Fibroblast of gingiva (primary cell): Measurements from ENCODE around the gene TMEM219.
"Not testable (repeated sequence)": the region's sequence is repeated elsewhere in the genome, so short reads cannot be mapped to it uniquely, and the experiment has no call there.

Experiments
- DNase-seq: peaks from one replicate; pipeline ENCODE4 v3.0.0-alpha.2; 2011; ENCODE audit warnings: low read depth

TMEM219 gene

GRCh38 chr16:29961479-29962343, at the start of gene TMEM219:
TSS of gene TMEM219 (plus strand) at chr16:29962079. CDS start at chr16:29963144, 1,065 bp downstream.
- peak; percentile 88 for DNase-seq

DNA sequence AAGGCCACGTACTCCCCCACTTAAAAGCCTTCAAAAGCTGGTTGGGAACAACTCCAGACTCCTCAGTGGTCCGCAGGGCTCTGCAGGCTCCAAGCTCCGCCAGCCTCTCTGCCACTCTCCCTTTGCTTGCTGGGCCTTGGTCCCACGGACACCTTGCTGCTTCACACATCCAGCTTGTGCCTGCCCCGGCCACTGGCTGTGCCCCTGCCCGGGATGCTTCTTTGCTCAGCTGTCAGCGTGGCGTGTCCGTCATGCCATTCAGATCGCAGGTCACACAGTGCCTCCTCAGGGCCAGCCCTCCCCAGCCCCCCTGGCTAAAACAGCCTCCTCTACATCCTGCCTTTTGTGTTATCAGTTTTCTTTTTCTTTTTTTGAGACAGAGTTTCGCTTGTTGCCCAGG, 49.8 kb upstream of the TMEM219 start:
- DNase-seq: no peak

GRCh38 chr16:29913514-29913913, 48.4 kb upstream of the TMEM219 start:
- no peak for DNase-seq

DNA sequence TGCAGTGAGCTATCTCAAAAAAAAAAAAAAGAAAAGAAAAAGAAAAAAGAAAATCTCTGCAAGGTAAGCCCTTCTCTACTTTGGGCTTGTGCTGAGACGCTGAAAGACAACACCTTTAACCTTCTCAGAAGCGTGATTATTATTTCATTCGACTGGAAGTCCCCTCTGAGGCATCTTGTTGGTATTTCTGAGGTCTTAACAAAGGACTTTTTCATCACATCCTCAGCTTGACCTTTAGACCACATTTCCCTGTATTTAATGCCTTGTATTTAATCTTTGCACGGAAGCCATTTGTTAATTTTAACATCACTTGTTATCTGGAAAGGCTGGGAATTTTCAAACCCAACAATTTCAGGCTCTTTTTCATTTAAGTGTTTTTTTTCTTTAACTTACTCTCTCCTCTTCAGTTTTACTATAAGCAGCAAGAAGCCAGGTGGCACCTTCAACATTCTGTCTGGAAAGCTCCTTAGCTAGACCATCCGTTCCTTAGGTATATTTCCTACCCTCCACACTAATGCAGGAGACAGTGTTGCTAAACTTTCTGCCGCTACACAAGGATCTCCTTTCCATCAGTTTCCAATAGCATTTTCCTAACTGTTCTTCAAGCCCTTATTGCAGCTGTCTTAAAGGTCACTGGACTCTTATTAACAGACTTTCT, 46.2 kb upstream of the TMEM219 start:
- DNase-seq: no peak

DNA sequence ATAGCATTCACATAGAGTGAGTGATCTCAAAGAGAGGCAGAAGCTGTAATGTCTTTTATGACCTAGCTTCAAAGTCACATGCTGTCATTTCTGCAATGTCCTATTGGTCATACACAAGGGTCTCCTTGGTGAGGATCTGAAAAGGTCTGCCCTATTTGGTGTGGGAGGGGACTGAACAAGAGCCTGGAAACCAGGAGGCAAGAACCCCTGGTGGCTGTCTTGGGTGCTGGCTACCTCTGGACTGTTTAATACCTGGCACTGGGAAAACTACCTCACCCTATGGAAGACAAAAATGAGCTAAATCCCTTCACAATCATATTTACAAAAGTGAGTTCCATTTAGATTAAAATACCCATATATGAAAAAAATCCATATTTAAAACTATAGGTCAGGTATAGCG, 44.9 kb upstream of the TMEM219 start:
- DNase-seq: no peak

GRCh38 chr16:29920288-29921033, 41.4 kb upstream of the TMEM219 start:
- no peak for DNase-seq

DNA sequence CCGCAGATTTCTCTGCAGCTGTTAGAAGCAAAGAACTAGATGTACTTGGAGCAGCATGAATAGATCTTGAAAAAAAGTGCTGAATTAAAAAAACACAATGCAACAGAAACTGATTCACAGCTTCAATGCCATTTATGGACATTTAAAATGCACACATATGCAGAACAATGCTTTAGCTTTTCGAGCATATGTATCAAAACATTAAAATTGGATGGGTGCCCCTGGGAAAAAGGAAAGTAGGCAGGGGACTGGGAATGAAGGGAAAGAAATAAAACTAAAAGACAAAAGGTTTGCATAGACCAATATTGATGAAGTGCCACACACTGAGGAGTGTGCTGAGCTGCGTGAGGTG, 40.9 kb upstream of the TMEM219 start:
- no peak for DNase-seq

DNA sequence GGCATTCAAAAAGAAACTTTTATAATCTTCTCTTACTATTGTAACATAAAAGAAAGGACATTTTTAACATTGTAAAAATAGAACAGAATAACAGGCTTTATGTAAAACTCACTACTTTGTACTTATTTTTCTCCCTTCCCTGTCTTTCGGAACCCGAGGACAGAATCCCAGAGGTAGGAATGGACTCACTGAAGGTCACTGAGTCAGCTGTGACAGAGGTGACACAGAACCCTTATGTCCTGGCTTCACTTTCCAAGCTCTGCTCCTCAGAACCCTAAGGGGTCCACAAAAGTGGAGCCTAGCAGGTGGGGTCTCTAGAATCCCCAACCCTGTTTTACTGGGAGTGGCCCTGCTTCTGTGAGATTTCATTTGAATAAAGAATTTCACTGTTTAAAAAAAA, 39.6 kb upstream of the TMEM219 start:
- DNase-seq: no peak

DNA sequence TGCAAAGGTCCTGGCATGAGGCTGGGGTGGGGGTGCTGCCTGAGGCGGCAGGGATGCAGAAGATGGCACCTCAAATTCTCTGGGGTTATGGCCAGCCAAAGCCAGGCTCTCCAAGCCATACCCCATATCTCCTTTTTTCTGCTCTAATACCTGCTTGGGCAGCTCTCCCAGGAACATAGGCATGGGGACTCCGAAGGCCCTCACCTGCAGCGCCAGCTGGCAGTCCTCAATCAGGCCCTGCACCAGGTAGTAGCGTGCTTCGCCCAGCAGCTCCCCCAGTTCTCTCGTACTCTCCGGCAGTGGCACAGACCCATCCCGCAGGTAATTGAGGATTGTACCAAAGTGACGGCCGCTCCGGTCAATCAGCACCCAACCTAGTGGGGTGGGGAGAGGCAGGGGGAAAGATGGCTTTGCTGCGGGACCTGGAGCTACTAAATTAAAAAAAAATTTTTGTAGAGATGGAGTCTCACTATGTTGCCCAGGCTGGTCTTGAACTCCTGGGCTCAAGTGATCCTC, 38.8 kb upstream of the TMEM219 start:
- no peak for DNase-seq

- no peak for DNase-seq
Observed at GRCh38 chr16:29925105-29925756, 36.6 kb upstream of the TMEM219 start.

GRCh38 chr16:29925781-29926710, 35.8 kb upstream of the TMEM219 start, which contains the start of gene KCTD13:
TSS of gene KCTD13 (minus strand) at chr16:29926226. CDS start at chr16:29926033, 193 bp downstream.
- DNase-seq: peak; percentile 63

- no peak for DNase-seq
Observed at GRCh38 chr16:29926711-29927052, 35.2 kb upstream of the TMEM219 start.

- peak; percentile 50 for DNase-seq
Observed at GRCh38 chr16:29927070-29927905, 34.6 kb upstream of the TMEM219 start.

DNA sequence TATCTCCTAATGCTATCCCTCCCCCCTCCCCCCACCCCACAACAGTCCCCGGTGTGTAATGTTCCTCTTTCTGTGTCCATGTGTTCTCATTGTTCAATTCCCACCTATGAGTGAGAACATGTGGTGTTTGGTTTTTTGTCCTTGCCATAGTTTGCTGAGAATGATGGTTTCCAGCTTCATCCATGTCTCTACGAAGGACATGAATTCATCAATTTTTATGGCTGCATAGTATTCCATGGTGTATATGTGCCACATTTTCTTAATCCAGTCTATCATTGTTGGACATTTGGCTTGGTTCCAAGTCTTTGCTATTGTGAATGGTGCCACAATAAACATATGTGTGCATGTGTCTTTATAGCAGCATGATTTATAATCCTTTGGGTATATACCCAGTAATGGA, 30.1 kb upstream of the TMEM219 start:
- not testable (repeated sequence) for DNase-seq

- peak; percentile 24 for DNase-seq
Observed at GRCh38 chr16:29940656-29941055, 21.2 kb upstream of the TMEM219 start.

- peak; percentile 95 for DNase-seq
Observed at GRCh38 chr16:29943846-29944799, 17.8 kb upstream of the TMEM219 start.

DNA sequence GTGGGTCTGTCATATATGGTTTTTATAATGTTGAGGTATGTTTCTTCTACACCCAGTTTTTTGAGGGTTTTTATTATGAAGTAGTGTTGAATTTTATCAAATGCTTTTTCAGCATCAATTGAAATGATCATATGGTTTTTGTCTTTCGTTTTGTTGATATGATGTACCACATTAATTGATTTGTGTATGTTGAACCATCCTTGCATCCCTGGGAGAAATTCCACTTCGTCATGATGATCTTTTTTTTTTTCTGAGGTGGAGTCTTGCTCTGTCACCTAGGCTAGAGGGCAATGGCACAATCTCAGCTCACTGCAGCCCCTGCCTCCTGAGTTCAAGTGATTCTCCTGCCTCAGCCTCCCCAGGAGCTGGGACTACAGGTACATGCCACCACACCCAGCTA, 14.0 kb upstream of the TMEM219 start:
- no peak for DNase-seq

- DNase-seq: no peak
Observed at GRCh38 chr16:29950806-29951461, 10.9 kb upstream of the TMEM219 start.
